Adrenal gland (tissue), 5 donors: ENCODE results near the gene PRKCA.

ENCODE experiments used
- CTCF ChIP-seq, 6 experiments: fragments of 450-650 bp in 4 of 6; fragments of 200-600 bp in 2 of 6; sonication (generic) in 1 of 6; IDR thresholded peaks; 1 replicate in 5 of 6; 2 replicates in 1 of 6; pipeline versions ENCODE4 v1.5.1 to v1.8.0; 2016 to 2021; ENCODE audit warnings: antibody characterized with exemption in 6 of 6, mild to moderate bottlenecking in 2 of 6, moderate library complexity in 1 of 6
- POLR2A ChIP-seq, 2 donors: fragments of 450-650 bp; IDR thresholded peaks; one replicate each; pipeline ENCODE4 v1.6.1; 2017; ENCODE audit warnings: antibody characterized with exemption in 2 of 2, mild to moderate bottlenecking in 2 of 2, moderate library complexity in 1 of 2
- donor health status: DM: no; HTN: no; CAD: no.

DNA sequence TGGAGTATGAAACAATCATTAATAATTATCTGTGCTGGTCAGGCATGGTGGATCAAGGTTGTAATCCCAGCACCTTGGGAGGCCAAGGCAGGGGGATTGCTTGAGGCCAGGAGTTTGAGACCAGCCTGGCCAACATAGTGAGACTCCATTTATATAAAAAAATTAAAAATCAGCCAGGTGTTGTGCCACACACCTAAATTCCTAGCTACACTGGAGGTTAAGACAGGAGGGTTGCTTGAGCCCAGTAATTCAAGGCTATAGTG lies 28.9 kb upstream of the PRKCA start:
- TF ChIP-seq CTCF (IDR thresholded peaks at IDR 0.05) (no peak), POLR2A (IDR thresholded peaks at IDR 0.05) (no peak)
